A673 (cell line): ENCODE results near the gene PGD. TPM values are rescaled to one million over a fixed set of nuclear protein-coding genes. Genes with fewer than 3 reads are reported as not detected.

Source experiments
- BruUV-seq: library from RNA; stranded (reverse); fragments of 400-500 nt; replicated peaks from 2 replicates; lab custom pipeline; 2021; lab: Mats Ljungman, UMichigan
- CTCF ChIA-PET: fragments of 300-600 bp; sonication (Branson Sonifier 250); formaldehyde crosslinking; loops from one replicate; lab custom pipeline; 2022; ENCODE audit warnings: antibody characterized with exemption; lab: Charles Lee
- POLR2A ChIA-PET: fragments of 300-600 bp; sonication (Branson Sonifier 250); formaldehyde crosslinking; loops from one replicate; lab custom pipeline; 2022; ENCODE audit warnings: antibody characterized with exemption; ENCODE audit not compliant: low non-redundant PET; lab: Charles Lee
- DNase-seq: peaks from one replicate; pipeline ENCODE4 v3.0.0-alpha.2; 2015; ENCODE audit warnings: low spot score
- H3K27ac ChIP-seq: fragments of 200-600 bp; sonication (generic); 2 replicates; pipeline ENCODE4 v1.5.1; 2016; ENCODE audit warnings: mixed run types, low read depth, mild to moderate bottlenecking, mixed read lengths, antibody characterized with exemption, low read length; ENCODE audit not compliant: poor library complexity, severe bottlenecking
- H3K27me3 ChIP-seq: fragments of 200-600 bp; sonication (generic); replicated peaks from 2 replicates; pipeline ENCODE4 v1.6.1; 2017; ENCODE audit warnings: mixed run types, low read depth, mild to moderate bottlenecking, mixed read lengths, antibody characterized with exemption, low read length; ENCODE audit not compliant: insufficient read depth, poor library complexity
- H3K36me3 ChIP-seq: fragments of 200-600 bp; sonication (generic); 2 replicates; pipeline ENCODE4 v1.6.1; 2016; ENCODE audit warnings: mixed run types, mild to moderate bottlenecking, mixed read lengths, antibody characterized with exemption, low read length; ENCODE audit not compliant: insufficient read depth, poor library complexity, severe bottlenecking
- H3K4me1 ChIP-seq: fragments of 200-600 bp; sonication (generic); 2 replicates; pipeline ENCODE4 v1.6.1; 2017; ENCODE audit warnings: mixed run types, mild to moderate bottlenecking, mixed read lengths, antibody characterized with exemption, low read length; ENCODE audit not compliant: insufficient read depth, poor library complexity, severe bottlenecking
- H3K4me3 ChIP-seq: fragments of 200-600 bp; sonication (generic); 2 replicates; pipeline ENCODE4 v1.5.1; 2016; ENCODE audit warnings: low read depth, mixed run types, mild to moderate bottlenecking, mixed read lengths, low read length; ENCODE audit not compliant: poor library complexity, severe bottlenecking
- H3K9me3 ChIP-seq: fragments of 200-600 bp; sonication (generic); 2 replicates; pipeline ENCODE4 v1.6.1; 2016; ENCODE audit warnings: mixed run types, low read depth, mild to moderate bottlenecking, mixed read lengths, antibody characterized with exemption, low read length; ENCODE audit not compliant: poor library complexity, severe bottlenecking
- EZH2 ChIP-seq: fragments of 200-600 bp; sonication (generic); IDR thresholded peaks from 2 replicates; pipeline ENCODE4 v1.6.1; 2017; ENCODE audit warnings: borderline replicate concordance, low read depth, mild to moderate bottlenecking, mixed read lengths, antibody characterized with exemption, low read length; ENCODE audit not compliant: poor library complexity, severe bottlenecking
- intact Hi-C: fragments of 100-400 bp; cut with micrococcal nuclease; formaldehyde crosslinking; loops from one replicate; pipeline ENCODE4 v1.10.0; 2022; ENCODE audit not compliant: unreplicated experiment
- total RNA-seq: library from RNA; stranded (reverse); gene quantifications from 2 replicates; pipeline ENCODE4 v1.2.3, GENCODE V29; 2021
- TF ChIP-seq, protein P1 (sequence below): fragments of 300-800, 200-600 bp; sonication (generic); conservative IDR thresholded peaks from 2 replicates; pipeline ENCODE4 v1.5.1; 2017; ENCODE audit warnings: low read depth, mild to moderate bottlenecking, antibody characterized with exemption, low read length, moderate library complexity, mixed read lengths

Gene PGD
- total RNA-seq, 1 experiment from 2014 or later, result 451 TPM

- Histone ChIP-seq H3K4me1 (peaks cover 5% of the 10 kb centered on the region), H3K4me3 (no peak overlapping the region), H3K9me3 (no peaks in the 10 kb centered on the region), H3K27me3 (no peaks in the 10 kb centered on the region), H3K27ac (no peak overlapping the region), H3K36me3 (no peaks in the 10 kb centered on the region)
- CTCF ChIA-PET, result no interaction called here
- no TSS peak for BruUV-seq
- TF ChIP-seq EZH2, result no peak
- TF ChIP-seq, protein P1, sequence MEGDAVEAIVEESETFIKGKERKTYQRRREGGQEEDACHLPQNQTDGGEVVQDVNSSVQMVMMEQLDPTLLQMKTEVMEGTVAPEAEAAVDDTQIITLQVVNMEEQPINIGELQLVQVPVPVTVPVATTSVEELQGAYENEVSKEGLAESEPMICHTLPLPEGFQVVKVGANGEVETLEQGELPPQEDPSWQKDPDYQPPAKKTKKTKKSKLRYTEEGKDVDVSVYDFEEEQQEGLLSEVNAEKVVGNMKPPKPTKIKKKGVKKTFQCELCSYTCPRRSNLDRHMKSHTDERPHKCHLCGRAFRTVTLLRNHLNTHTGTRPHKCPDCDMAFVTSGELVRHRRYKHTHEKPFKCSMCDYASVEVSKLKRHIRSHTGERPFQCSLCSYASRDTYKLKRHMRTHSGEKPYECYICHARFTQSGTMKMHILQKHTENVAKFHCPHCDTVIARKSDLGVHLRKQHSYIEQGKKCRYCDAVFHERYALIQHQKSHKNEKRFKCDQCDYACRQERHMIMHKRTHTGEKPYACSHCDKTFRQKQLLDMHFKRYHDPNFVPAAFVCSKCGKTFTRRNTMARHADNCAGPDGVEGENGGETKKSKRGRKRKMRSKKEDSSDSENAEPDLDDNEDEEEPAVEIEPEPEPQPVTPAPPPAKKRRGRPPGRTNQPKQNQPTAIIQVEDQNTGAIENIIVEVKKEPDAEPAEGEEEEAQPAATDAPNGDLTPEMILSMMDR, result no peak
- POLR2A ChIA-PET, result no interaction called here
- intact Hi-C loops, result loop anchor here (5.0 kb wide), 1 partner anchor 39 kb away; the partner anchor contains the start of genes DFFA and PEX14
- DNase-seq, result no peak
Measured at GRCh38 chr1:10432910-10433700, 34.2 kb downstream of the PGD start.

GRCh38 chr1:10433790-10434189, 34.9 kb downstream of the PGD start:
- no peak for TF ChIP-seq EZH2
- TF ChIP-seq, protein P1, result no peak
- DNase-seq, result no peak
- Histone ChIP-seq H3K36me3 (no peaks in the 10 kb centered on the region), H3K27me3 (no peaks in the 10 kb centered on the region), H3K27ac (no peak overlapping the region), H3K4me1 (peaks cover 5% of the 10 kb centered on the region), H3K9me3 (no peaks in the 10 kb centered on the region), H3K4me3 (no peak overlapping the region)
- intact Hi-C loops, result loop anchor here (5.0 kb wide), 1 partner anchor 39 kb away; the partner anchor contains the start of genes DFFA and PEX14
- CTCF ChIA-PET, result no interaction called here
- BruUV-seq, result no TSS peak
- POLR2A ChIA-PET, result no interaction called here

GRCh38 chr1:10434590-10434989, 35.7 kb downstream of the PGD start:
- ChIA-PET CTCF (no interaction called here), POLR2A (no interaction called here)
- TF ChIP-seq, protein P1, result no peak
- no peak for TF ChIP-seq EZH2
- intact Hi-C loops, result loop anchor here (5.0 kb wide), 1 partner anchor 38 kb away; the partner anchor contains the start of genes DFFA and PEX14
- Histone ChIP-seq H3K36me3 (no peaks in the 10 kb centered on the region), H3K27ac (no peak overlapping the region), H3K9me3 (no peaks in the 10 kb centered on the region), H3K4me1 (peaks cover 5% of the 10 kb centered on the region), H3K27me3 (no peaks in the 10 kb centered on the region), H3K4me3 (no peak overlapping the region)
- BruUV-seq, result no TSS peak
- no peak for DNase-seq
